Tibial artery (tissue), 4 donors: ENCODE results near the gene ARHGEF3.
"Not testable (repeated sequence)": the region's sequence is repeated elsewhere in the genome, so short reads cannot be mapped to it uniquely, and the experiment has no call there.

Experiments
- DNase-seq, 2 donors: peaks; one replicate each; pipeline ENCODE4 v3.0.0-alpha.2; 2019
- H3K27ac ChIP-seq, 2 donors: fragments of 200-600 bp; sonication (generic) in 1 of 2; 1 replicate in 1 of 2; 2 replicates in 1 of 2; pipeline ENCODE4 v1.5.1; 2018 to 2019; ENCODE audit warnings: mild to moderate bottlenecking in 1 of 2
- H3K27me3 ChIP-seq, 2 donors: fragments of 200-600 bp; sonication (generic) in 1 of 2; one replicate each; pipeline versions ENCODE4 v1.5.1 to v1.6.0; 2016 to 2019
- H3K36me3 ChIP-seq, 3 donors: fragments of 200-600 bp; sonication (generic) in 2 of 3; one replicate each; pipeline ENCODE4 v1.5.1; 2016 to 2019; ENCODE audit warnings: mild to moderate bottlenecking in 2 of 3
- H3K4me1 ChIP-seq, 4 donors: fragments of 200-600 bp; sonication (generic) in 2 of 4; 1 replicate in 3 of 4; 2 replicates in 1 of 4; pipeline ENCODE4 v1.5.1; 2016 to 2019
- H3K4me3 ChIP-seq, 2 donors: fragments of 200-600 bp; sonication (generic) in 1 of 2; 1 replicate in 1 of 2; 2 replicates in 1 of 2; pipeline ENCODE4 v1.5.1; 2018 to 2019; ENCODE audit warnings: mild to moderate bottlenecking in 2 of 2
- H3K9me3 ChIP-seq, 3 donors: fragments of 200-600 bp; sonication (generic) in 1 of 3; one replicate each; pipeline ENCODE4 v1.5.1; 2016 to 2019
- CTCF ChIP-seq, 2 experiments: fragments of 200-600 bp in 1 of 2; fragments of 450-650 bp in 1 of 2; IDR thresholded peaks; one replicate each; pipeline ENCODE4 v1.5.1; 2017 to 2019; ENCODE audit warnings: antibody characterized with exemption in 2 of 2, mild to moderate bottlenecking in 1 of 2, moderate library complexity in 1 of 2
- intact Hi-C: fragments of 100-400 bp; cut with DNase I; formaldehyde crosslinking; loops from one replicate; pipeline ENCODE4 v1.15.0; 2023; ENCODE audit warnings: low total_unique reads

The ARHGEF3 gene

GRCh38 chr3:56759532-56759931 is 42.2 kb downstream of the ARHGEF3 start:
- TF ChIP-seq CTCF (IDR thresholded peaks at IDR 0.05) = no peak
- Histone ChIP-seq H3K4me3 (no peak overlapping the region), H3K4me1 (peaks cover 0 to 11% (median 5%) of the 10 kb centered on the region in 4 donors), H3K9me3 (no peaks in the 10 kb centered on the region), H3K27me3 (no peaks in the 10 kb centered on the region), H3K36me3 (no peaks in the 10 kb centered on the region), H3K27ac (no peak overlapping the region)
- intact Hi-C loops = no loop called here
- no peak for DNase-seq

GRCh38 chr3:56758539-56758981 is 43.2 kb downstream of the ARHGEF3 start:
- intact Hi-C loops = no loop called here
- Histone ChIP-seq H3K4me1 (peaks cover 0 to 11% (median 5%) of the 10 kb centered on the region in 4 donors), H3K27me3 (no peaks in the 10 kb centered on the region), H3K36me3 (no peaks in the 10 kb centered on the region), H3K4me3 (no peak overlapping the region), H3K9me3 (no peaks in the 10 kb centered on the region), H3K27ac (no peak overlapping the region)
- DNase-seq = peak in 1 of 2 donors; percentile 52
- TF ChIP-seq CTCF (IDR thresholded peaks at IDR 0.05) = no peak

GRCh38 chr3:56758042-56758441 is 43.7 kb downstream of the ARHGEF3 start:
- H3K36me3 ChIP-seq, H3K9me3 ChIP-seq, H3K27me3 ChIP-seq, H3K27ac ChIP-seq, DNase-seq, H3K4me3 ChIP-seq, intact Hi-C loops: not testable (repeated sequence)
- peaks cover 0 to 11% (median 5%) of the 10 kb centered on the region in 4 donors for H3K4me1 ChIP-seq

- peaks cover 0 to 9% (median 3%) of the 10 kb centered on the region in 4 donors for H3K4me1 ChIP-seq
- H3K9me3 ChIP-seq = no peaks in the 10 kb centered on the region
- TF ChIP-seq CTCF (IDR thresholded peaks at IDR 0.05) = no peak
- H3K36me3 ChIP-seq = peaks cover 0 to 7% (median 0%) of the 10 kb centered on the region in 3 donors
- no peak for DNase-seq
- intact Hi-C loops = no loop called here
- peak overlapping the region in 1 of 2 donors; percentile 31 for H3K27ac ChIP-seq
- H3K4me3 ChIP-seq = peak overlapping the region in 1 of 2 donors; percentile 10
- H3K27me3 ChIP-seq = no peaks in the 10 kb centered on the region
Observed at GRCh38 chr3:56754741-56755417, 46.9 kb downstream of the ARHGEF3 start.

GRCh38 chr3:56753206-56753820 is 48.4 kb downstream of the ARHGEF3 start:
- intact Hi-C loops = no loop called here
- Histone ChIP-seq H3K27ac (no peak overlapping the region), H3K36me3 (peaks cover 0 to 7% (median 0%) of the 10 kb centered on the region in 3 donors), H3K4me3 (no peak overlapping the region), H3K27me3 (no peaks in the 10 kb centered on the region), H3K4me1 (peaks cover 0 to 20% (median 4%) of the 10 kb centered on the region in 4 donors), H3K9me3 (no peaks in the 10 kb centered on the region)
- no peak for DNase-seq
- TF ChIP-seq CTCF (IDR thresholded peaks at IDR 0.05) = no peak

DNA sequence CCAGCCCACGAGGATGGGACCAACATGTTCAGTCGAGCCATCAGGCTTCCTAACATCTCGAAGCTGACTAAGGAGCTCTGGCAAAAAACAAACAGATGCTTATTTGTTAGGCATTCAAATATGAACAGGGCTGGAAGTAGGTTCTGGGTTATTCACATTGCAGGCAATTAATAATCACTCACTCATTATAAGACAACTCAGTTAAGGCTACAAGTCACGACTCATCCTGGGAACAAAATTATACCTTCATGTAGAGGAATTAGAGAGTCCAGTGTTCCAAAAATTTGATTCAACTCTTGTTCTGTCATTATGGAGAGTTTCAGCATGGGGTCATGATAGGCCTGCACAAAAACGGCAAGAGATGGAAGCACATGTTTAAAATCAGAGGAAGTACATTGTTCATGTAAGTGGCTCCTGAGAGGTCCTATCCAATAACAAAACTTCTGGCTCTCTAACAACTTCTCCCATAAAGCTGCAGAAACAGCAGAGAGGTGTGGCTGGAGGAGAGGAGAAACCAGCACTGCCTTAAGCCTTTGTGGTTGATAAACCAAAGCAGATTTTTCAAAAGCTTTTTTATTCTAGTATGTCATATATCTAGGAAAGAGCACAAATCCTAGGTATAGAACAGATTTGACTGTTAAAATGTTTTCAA is 50.6 kb downstream of the ARHGEF3 start:
- Histone ChIP-seq H3K27ac (no peak overlapping the region), H3K4me3 (no peak overlapping the region), H3K4me1 (peaks cover 0 to 22% (median 7%) of the 10 kb centered on the region in 4 donors), H3K9me3 (no peaks in the 10 kb centered on the region), H3K27me3 (no peaks in the 10 kb centered on the region), H3K36me3 (peaks cover 0 to 7% (median 0%) of the 10 kb centered on the region in 3 donors)
- intact Hi-C loops = no loop called here
- TF ChIP-seq CTCF (IDR thresholded peaks at IDR 0.05) = no peak
- DNase-seq = no peak
